ENCODE data around the gene TBC1D19. TPM values are rescaled to one million over a fixed set of nuclear protein-coding genes. Genes with fewer than 3 reads are reported as not detected.
"Not testable (repeated sequence)": the region's sequence is repeated elsewhere in the genome, so short reads cannot be mapped to it uniquely, and the experiment has no call there.

The TBC1D19 gene
- total RNA-seq (2014; rRNA removed; shearing (Covaris generic)) = 25.0 and 37.3 TPM in 2 replicates
- 18.1 TPM in 2 replicates for polyA plus RNA-seq (2016; fragmentation: Nextera tagmentation; extraction: Ambion mirVana)

- in situ Hi-C loops (cut with MboI) = no loop called here
- Histone ChIP-seq H3K9me2 (ENCODE audit: insufficient read depth) (no peaks in the 10 kb centered on the region), H3K4me1 (ENCODE audit: insufficient read depth) (no peaks in the 10 kb centered on the region; the same call in 1 of the 2 replicates), H3K27me3 (replicated peaks; ENCODE audit: insufficient read depth) (no peaks in the 10 kb centered on the region), H3K9ac (peak within 1 kb of the TSS; percentile 82), H4K20me1 (ENCODE audit: insufficient read depth) (no peaks in the 10 kb centered on the region), H3K36me3 (ENCODE audit: low read depth) (no peaks in the 10 kb centered on the region), H3K4me3 (peak within 1 kb of the TSS; percentile 91), H3F3A (ENCODE audit: insufficient read depth) (peaks cover 4% of the 10 kb centered on the region; the same call in 1 of the 2 replicates), H3K4me2 (ENCODE audit: unreplicated experiment) (peak within 1 kb of the TSS; percentile 86), H3K27ac (peak within 1 kb of the TSS; percentile 74), H3K9me3 (ENCODE audit: low read depth) (no peaks in the 10 kb centered on the region), H2AFZ (peak within 1 kb of the TSS; percentile 100), H3K79me2 (ENCODE audit: insufficient read depth) (peaks cover 47% of the 10 kb centered on the region)
- 1 to 2% methylated on average over 39 of the region's 39 CpGs for WGBS, 2 experiments (ENCODE audit: low coverage in 1 of 2, low lambda C conversion rate in 2 of 2, missing lambda C conversion rate in 2 of 2)
- no peak for TF ChIP-seq EZH2 (IDR thresholded peaks at IDR 0.05; ENCODE audit: insufficient read depth, poor library complexity, severe bottlenecking)
- TF ChIP-seq EZH2phosphoT487 (IDR thresholded peaks at IDR 0.05; ENCODE audit: insufficient read depth, low read depth) = no peak
- peak; percentile 93 for DNase-seq
Observed at GRCh38 chr4:26583865-26584652, at the start of gene TBC1D19. TSS of gene TBC1D19 (plus strand) at chr4:26584084. CDS start at chr4:26584194, 110 bp downstream.

- Histone ChIP-seq H3K27me3 (replicated peaks; ENCODE audit: insufficient read depth) (no peaks in the 10 kb centered on the region), H3K4me1 (ENCODE audit: insufficient read depth) (no peaks in the 10 kb centered on the region), H3K9me2 (ENCODE audit: insufficient read depth) (no peaks in the 10 kb centered on the region), H3K4me3 (no peak overlapping the region), H3K36me3 (ENCODE audit: low read depth) (no peaks in the 10 kb centered on the region), H3K9me3 (ENCODE audit: low read depth) (peaks cover 5% of the 10 kb centered on the region), H3K27ac (no peak overlapping the region), H3K4me2 (ENCODE audit: unreplicated experiment) (no peak overlapping the region), H2AFZ (no peak overlapping the region), H3F3A (ENCODE audit: insufficient read depth) (no peaks in the 10 kb centered on the region), H3K9ac (no peak overlapping the region), H3K79me2 (ENCODE audit: insufficient read depth) (no peaks in the 10 kb centered on the region), H4K20me1 (ENCODE audit: insufficient read depth) (no peaks in the 10 kb centered on the region)
- TF ChIP-seq EZH2phosphoT487 (IDR thresholded peaks at IDR 0.05; ENCODE audit: insufficient read depth, low read depth) (no peak), EZH2 (IDR thresholded peaks at IDR 0.05; ENCODE audit: insufficient read depth, poor library complexity, severe bottlenecking) (no peak)
- no peak for DNase-seq
- 40 to 46% methylated on average over 3 of the region's 3 CpGs for WGBS, 2 experiments (ENCODE audit: low coverage in 1 of 2, low lambda C conversion rate in 2 of 2, missing lambda C conversion rate in 2 of 2)
- in situ Hi-C loops (cut with MboI) = no loop called here
Observed at GRCh38 chr4:26542991-26543390, 40.9 kb upstream of the TBC1D19 start.

GRCh38 chr4:26544421-26544820 is 39.5 kb upstream of the TBC1D19 start:
- H3F3A ChIP-seq (ENCODE audit: insufficient read depth) = no peaks in the 10 kb centered on the region
- no peak overlapping the region for H3K27ac ChIP-seq
- 53 to 64% methylated on average over 2 of the region's 2 CpGs for WGBS, 2 experiments (ENCODE audit: low coverage in 1 of 2, low lambda C conversion rate in 2 of 2, missing lambda C conversion rate in 2 of 2)
- H3K79me2 ChIP-seq (ENCODE audit: insufficient read depth) = no peaks in the 10 kb centered on the region
- H3K9me3 ChIP-seq (ENCODE audit: low read depth) = peaks cover 5% of the 10 kb centered on the region
- in situ Hi-C loops (cut with MboI) = no loop called here
- H3K4me1 ChIP-seq (ENCODE audit: insufficient read depth) = no peaks in the 10 kb centered on the region
- TF ChIP-seq EZH2 (IDR thresholded peaks at IDR 0.05; ENCODE audit: insufficient read depth, poor library complexity, severe bottlenecking) = no peak
- TF ChIP-seq EZH2phosphoT487 (IDR thresholded peaks at IDR 0.05; ENCODE audit: insufficient read depth, low read depth) = no peak
- H3K9me2 ChIP-seq (ENCODE audit: insufficient read depth) = no peaks in the 10 kb centered on the region
- H3K27me3 ChIP-seq (replicated peaks; ENCODE audit: insufficient read depth) = no peaks in the 10 kb centered on the region
- no peak for DNase-seq
- no peaks in the 10 kb centered on the region for H4K20me1 ChIP-seq (ENCODE audit: insufficient read depth)
- H3K36me3 ChIP-seq (ENCODE audit: low read depth) = no peaks in the 10 kb centered on the region
- no peak overlapping the region for H3K4me3 ChIP-seq
- H3K9ac ChIP-seq = no peak overlapping the region
- no peak overlapping the region for H3K4me2 ChIP-seq (ENCODE audit: unreplicated experiment)
- no peak overlapping the region for H2AFZ ChIP-seq

- H3K36me3 ChIP-seq (ENCODE audit: low read depth); DNase-seq; H3K4me2 ChIP-seq (ENCODE audit: unreplicated experiment); H3K27ac ChIP-seq; H3K4me1 ChIP-seq (ENCODE audit: insufficient read depth); H3K9me3 ChIP-seq (ENCODE audit: low read depth); H2AFZ ChIP-seq; H3K9ac ChIP-seq; H4K20me1 ChIP-seq (ENCODE audit: insufficient read depth); H3K27me3 ChIP-seq (replicated peaks; ENCODE audit: insufficient read depth); H3K79me2 ChIP-seq (ENCODE audit: insufficient read depth); in situ Hi-C loops (cut with MboI); H3K4me3 ChIP-seq; H3K9me2 ChIP-seq (ENCODE audit: insufficient read depth); H3F3A ChIP-seq (ENCODE audit: insufficient read depth): not testable (repeated sequence)
- WGBS, 2 experiments (ENCODE audit: low coverage in 1 of 2, low lambda C conversion rate in 2 of 2, missing lambda C conversion rate in 2 of 2) = 5 to 13% methylated on average over 1 of the region's 1 CpG
Observed at GRCh38 chr4:26548379-26548778, 35.5 kb upstream of the TBC1D19 start.
